AG08395 (cell line): Measurements from ENCODE around the gene CAMK2N1.
A peak's percentile ranks its signal among the peaks of the same experiment; 100 is the strongest.
"Not testable (repeated sequence)": the region's sequence is repeated elsewhere in the genome, so short reads cannot be mapped to it uniquely, and the experiment has no call there.

Experiments used
- DNase-seq: peaks from one replicate; pipeline ENCODE4 v3.0.0; 2012; ENCODE audit warnings: mixed read lengths, low spot score

CAMK2N1 gene

DNA sequence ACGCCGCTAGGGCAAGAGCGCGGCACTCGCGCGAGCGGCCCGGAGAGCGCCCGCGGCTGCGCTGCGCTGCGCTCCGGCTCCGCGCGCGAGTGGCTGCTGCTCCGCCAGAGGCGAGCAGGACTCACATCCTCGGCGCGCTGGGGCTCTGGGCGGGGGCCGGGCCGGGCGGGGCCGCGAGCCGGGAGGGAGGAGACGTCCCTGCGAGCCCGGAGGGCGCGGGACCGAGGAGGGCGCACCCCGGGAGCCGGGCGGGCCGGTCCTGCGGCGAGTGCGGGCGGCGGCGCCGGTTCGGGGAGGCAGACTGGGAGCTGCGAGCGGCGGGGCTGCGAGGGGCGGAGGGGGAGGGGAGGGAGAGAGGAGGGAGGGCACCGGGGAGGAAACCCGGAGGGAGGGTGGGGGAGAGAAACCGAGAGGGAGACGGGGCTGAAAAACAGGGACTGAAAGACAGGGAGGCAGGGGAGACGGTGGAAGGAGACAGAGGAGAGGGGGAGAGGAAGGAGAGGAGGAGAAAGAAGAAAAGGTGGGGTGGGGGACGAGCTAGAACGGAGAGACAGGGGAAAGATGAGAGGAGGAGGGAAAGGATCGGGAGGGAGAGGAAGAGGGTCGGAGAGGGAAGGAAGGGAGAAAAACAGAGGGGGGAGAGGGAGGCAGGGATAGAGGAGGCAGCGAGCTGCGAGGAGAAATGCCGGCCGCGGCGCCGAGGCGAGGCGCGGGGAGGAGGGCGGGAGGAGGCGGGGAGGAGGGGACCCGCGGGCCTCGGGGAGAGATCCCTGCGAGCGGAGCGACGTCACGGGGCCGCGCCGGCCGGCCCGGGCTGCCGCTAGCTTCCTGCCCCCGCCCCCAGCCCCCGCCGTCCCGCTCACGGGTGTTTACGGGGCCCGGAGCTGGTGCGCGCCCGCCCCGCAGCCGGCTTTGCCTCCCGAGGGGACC, at the start of gene CAMK2N1:
Gene CAMK2N1, minus strand, starts transcription at position 684 of the 930 bp plus-strand sequence. CDS start 831 bp downstream, outside the sequence.
- DNase-seq = peak; percentile 84

DNA sequence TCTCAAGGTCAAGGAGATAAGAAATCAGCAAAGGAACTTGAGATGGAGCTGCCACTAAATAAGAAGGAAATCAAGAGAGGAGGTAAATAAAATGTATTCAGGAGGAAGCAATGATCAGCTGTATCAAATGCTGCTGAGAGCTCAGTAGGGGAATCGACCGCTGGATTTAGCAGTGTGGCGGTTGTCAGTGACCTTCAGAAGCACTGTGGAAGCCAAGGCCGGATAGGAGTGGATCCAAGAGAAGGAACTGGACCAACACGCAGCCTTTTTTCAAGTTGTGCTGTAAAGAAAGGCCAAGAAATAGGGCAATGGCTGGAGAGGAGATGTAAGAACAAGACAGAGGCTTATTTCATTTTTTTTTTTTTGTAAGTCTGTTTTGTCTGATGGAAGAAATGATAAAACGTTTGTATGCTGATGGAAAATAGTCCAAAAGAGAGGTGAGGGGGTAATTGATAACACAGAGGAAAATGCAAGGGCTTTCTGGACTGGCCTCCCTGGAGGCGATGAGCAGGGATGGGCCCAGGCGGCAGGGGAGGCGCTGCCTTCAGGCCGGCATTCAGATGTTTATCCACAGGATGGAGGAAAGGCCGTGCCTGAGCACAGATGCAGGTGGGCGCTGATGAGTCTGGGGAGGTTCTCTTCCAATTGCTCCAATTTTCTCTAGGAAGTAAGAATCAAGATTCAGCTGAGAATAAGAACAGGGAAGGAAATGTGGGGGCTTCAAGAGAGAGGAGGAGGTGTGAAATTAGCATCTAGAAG, 48.8 kb upstream of the CAMK2N1 start:
- no peak for DNase-seq

DNA sequence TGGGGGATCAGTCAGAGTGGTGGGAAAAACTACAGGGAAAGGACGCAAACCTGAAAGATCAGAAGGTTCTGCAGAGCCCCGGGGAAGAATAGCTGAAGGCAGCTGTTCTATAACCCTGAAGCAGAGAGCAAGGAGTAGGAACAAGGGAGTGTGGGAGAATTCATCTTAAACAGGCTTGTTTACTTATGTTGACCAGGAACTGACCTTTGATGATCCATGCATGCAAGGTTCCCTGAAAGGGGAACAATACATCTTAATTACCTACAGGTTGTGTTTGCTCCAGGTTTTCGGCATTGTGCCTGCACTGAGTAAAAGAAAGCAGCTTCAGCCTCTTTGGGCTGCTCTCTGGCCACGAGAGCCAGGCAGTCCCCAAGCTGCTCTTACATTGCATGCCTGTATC, 47.6 kb upstream of the CAMK2N1 start:
- DNase-seq = no peak

DNA sequence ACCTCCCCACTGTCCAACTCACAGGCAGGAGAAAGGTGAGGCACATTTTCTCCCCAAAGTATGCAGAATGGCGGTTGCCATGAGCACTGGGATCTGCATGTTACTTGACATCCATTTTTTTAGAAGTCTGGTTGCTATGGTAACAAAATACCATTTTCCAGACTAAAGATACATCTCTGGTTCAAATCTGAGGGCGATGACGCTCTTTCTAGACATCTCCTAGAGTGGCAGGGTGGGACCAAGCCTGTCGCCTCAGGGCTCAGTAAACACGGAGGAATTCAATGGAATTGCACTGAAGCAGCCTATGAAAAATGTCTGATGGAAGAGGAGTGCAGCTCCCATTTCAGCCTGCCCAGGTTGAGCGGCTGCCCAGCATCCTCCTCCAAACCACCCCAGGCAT, 44.9 kb upstream of the CAMK2N1 start:
- no peak for DNase-seq

DNA sequence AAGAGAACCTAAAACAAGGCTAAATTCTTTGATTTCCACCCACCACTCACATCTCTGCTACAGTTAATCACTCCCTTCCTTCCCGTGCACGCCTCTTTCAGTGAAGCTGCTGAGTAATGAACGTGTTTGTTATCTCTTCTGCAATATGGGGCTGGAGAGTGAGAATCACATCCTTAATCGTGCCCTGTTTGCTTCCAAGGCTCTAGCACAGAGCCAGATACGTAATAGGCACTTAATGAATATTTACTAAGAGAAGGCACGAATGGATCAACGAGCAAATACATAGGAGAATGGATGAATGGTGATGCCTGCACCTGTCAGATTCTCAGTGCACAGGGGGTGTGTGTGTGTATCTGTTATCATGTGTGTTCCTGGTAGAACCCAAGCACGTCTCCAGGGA, 44.3 kb upstream of the CAMK2N1 start:
- DNase-seq = no peak

DNA sequence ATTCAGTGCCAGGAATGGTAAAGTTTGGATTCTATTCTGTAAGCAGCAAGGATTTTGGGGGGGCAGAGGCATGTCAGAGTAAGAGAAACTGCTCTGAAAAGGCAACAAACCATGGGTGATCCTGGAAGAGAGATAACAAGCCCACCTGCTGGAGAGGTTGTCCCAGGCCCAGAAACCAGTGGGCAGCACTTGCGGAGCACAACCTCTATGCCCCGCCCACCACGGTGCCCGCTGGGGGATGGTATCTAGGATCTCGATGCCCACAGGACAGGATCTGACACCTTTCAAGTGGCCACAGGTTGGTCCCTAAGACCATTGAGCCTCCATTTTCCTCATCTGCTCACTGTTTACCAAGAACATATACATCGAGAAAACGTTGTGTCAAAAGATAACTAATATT, 42.2 kb upstream of the CAMK2N1 start:
- no peak for DNase-seq

DNA sequence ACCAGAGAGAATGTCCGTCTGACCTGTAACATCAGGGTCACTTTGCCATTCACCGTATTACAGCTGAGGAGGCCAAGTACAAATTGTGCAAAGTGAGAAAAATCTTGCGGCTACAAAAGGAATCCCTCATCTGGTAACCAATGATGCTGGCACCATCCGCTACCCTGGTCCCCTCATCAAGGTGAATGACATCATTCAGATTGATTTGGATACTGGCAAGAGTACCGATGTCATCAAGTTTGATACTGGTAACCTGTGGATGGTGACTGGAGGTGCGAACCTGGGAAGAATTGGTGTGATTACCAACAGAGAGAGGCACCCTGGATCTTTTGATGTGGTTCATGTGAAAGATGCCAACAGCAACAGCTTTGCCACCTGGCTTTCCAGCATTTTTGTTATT, 40.3 kb upstream of the CAMK2N1 start:
- DNase-seq = no peak

DNA sequence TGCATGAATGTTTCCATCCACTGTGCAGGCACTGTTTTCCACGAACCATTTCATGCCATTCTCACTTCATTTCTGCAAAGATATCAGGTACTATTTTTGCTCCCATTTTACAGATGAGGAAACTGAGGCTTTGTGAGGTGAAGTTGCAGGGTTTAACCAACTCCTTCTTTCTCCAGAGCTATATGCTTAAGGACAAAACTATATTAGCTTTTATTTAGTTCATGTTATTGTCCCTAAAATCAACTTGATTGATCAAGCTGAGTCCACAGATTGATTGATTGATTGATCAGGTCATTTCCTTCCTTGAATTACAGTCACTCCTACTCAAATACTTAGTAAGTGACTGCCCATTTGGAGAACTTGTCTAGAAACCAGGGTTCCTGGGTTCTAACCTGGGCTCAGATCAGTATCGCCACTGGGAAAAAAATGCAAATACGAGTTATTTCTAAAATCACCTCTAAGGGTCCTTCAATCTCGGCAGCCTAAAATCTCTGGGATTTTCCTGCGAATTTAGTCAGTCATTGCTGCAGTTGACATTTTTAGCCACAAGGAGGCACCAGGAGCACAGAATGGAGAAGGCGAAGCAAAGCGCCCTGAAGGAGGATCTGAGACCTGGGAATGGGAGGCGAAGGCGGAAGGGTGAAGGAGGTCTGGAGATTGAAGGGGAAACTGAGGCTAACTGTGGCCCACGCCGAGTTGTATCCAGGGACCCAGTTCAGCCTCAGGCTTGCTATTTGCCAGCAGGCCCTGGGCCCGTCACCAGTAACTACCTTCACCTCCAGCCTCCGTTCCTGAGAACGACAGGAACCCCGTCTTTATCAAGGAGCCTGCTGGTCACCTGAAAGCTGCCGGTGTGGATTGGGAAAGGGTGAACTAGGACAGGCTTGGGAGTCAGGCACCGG, 36.2 kb upstream of the CAMK2N1 start:
- DNase-seq = peak; percentile 78

DNA sequence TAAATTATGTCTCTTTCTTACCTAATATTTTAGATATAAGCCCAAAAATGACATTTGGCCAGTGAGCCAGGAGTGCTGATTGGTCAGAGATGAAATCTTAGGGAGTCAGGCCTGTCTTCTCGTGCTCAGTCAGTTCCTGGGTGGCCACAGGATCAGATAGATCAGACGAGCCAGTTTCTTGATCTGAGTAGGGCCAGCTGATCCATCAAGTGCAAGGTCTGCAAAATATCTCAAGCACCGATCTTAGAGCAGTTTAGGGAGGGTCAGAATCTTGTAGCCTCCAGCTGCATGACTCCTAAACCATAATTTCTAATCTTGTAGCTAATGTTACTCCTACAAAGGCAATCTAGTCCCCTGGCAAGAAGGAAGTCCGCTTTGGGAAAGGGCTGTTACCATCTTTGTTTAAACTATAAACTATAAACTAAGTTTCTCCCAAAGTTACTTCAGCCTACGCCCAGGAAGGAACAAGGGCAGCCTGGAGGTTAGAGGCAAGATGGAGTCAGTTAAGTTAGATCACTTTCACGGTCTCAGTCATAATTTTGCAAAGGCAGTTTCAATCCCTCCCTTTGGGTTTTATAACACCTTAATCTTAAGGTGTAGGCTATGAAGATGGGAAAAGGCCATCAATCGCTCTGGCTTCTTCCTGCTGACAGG, 33.7 kb upstream of the CAMK2N1 start:
- DNase-seq = not testable (repeated sequence)

DNA sequence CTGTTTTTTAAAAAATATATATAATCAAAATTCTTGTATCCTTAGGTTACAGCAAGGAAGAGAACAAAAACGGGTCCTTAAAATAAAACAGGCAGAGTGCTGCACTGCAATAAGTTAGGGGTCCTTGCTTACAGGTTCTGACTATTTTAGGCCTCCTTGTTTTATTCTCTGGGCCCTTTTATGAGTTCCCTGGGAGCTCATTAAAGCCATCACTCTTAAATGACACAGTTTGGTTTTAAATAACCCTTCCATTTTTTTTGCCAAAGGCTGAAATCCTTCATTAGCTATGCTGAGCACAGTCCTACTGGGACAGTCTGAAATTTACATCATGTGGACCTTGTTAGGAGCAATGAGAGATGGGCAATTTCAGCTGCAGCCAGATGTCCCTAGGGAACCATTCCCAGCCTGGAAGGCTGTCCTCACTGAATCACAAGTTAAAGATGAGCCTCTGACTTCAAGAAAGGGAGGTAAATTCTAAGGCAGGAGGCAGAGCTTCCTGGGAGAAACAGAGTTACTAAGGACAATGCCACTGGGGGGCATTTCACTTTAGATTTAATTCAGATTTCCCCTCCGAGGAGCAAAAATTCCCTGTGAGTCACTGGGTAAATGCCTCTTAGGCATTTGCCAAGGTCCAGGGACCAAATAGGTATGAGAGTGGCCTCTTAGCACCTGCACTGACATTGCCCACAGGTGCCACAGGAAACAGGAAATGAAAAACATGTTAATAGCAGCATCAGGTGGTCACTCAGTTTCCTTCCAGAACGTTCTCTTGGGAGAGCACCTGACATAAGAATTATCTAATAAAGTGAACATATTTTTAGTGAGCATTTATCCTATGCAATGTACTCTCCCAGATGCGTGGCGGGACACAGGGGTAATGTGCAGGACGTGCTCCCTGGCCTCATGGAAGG, 25.8 kb upstream of the CAMK2N1 start:
- DNase-seq = peak; percentile 45

DNA sequence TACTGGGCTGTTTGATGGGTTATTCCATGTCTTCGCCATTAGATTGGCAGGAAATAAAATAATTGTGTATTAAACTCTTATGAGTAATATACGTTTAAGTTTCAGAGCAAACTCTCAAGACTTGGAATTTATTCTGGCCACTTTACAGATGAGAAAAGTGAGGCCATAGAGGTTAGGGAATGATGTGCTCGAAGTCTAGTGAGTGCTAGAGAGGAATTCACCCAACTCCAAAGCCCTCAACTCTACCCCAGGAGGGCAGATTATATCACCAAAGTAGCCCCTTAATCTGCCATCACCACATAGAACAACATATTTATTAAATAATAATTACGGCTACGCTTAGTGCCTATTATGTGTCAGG, 22.4 kb upstream of the CAMK2N1 start:
- DNase-seq = no peak

DNA sequence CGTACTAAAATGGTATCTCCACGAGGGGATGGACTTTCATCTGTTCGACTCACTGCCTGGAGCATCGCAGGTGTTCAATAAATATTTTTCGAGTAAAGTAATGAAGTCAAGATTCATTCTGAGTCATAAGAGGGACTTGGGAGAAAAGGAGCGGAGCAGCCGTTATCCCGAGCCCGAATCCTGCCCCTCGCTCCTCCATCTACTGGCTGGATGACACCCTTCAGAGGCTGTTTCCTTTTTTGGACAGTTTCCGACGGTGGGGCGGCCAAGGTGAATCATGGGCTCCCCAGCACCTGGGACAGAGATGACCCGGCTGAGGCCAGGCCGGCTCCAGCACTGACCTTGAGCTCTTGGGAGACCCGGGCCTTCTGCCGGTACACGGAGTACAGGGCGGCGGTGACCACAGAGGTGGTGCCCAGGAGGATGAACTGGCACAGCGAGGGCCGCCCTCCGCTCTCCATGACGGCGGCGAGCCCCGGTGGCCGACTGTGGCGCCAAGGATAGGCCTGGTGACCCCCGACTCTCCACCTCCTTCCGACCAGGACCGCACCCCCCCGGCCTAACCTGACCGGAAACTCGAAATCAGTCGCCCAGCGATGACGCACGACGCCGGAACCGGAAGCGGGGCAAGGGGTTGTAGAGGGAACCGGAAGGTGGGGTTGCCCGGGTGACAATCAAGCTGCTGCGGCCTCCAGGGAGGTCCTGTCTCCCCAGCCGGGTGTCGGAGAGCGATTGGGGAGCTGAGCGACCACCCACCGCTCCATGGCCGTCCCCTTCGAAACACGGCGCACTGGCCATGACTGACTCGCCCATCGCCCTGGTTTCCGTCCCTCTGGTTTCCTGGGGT, 21.8 kb upstream of the CAMK2N1 start, which contains the start of gene MUL1:
Gene MUL1, minus strand, starts transcription at position 588 of the 847 bp plus-strand sequence. Its CDS starts 127 bp downstream, at position 461.
- peak; percentile 98 for DNase-seq

DNA sequence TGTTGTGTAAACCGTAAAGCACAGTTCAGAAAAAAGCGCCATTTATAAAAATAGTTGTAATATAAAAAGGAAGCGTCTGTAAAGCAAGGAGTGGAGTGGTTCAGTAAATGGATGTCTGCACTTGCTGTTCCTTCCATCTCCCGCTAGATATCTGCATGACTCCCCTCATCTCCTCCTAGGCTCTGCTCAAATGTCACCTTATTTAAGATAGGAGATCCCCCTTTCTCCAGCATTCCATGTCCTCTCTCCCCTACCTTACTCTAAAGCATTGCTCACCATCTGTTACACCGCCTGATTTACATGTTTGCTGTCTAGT, 21.2 kb upstream of the CAMK2N1 start:
- DNase-seq = no peak

DNA sequence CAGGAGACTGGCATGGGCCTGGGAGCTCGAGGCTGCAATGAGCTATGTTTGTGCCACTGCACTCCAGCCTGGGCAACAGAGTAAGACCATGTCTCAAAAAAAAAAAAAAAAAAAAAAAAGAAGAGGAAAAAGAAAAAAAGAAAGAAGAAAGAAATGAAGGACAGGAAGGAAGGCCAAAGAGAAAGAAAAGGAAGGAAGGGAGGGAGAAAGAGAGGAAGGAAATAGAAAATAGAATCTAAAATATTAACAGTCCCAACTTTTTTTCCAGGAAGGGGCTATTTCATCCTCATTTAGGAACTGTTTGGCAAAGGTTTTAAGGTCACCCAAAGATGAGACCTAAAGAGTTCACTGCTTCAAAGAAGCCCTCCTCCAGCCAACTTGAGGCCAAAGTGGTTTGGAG, 19.5 kb upstream of the CAMK2N1 start:
- no peak for DNase-seq

DNA sequence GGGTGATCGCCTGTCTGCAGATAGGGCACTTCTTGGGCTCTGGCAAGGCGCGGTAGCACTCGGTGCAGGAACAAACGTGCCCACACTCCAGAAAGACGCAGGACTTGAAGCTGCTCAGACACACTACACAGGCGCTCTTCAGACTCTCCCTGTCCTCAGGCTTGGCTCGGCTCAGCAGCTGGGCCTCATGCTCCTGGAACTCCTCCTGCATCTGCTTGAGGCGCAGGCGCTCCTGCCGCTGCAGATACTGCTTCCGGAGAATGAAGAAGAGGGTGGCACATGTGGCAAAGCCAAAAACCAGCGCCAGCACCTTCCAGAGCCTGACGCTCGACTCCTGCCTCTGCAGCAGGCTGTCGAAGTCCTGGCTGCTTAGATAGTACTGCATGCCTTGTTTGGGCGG, 14.7 kb upstream of the CAMK2N1 start:
- no peak for DNase-seq

DNA sequence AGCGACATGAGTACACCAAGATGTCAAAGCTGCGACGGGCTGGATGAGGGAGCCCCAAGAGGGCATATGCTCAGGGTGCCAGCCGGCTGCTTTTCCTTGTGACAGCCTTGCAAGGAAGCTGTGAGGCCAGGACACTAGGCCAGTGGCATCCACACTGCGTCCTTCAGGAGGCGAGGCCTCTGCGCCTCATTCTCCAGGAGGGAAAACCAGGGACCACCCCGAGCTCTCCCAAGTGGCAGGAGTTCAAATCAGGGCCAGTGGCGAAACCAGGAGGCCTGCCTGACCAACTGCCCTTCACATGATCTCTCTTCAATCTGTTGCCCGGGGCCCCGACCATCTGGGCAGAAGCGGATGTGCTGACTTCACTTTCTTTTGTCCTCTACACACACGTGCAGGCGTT, 13.7 kb upstream of the CAMK2N1 start:
- no peak for DNase-seq

DNA sequence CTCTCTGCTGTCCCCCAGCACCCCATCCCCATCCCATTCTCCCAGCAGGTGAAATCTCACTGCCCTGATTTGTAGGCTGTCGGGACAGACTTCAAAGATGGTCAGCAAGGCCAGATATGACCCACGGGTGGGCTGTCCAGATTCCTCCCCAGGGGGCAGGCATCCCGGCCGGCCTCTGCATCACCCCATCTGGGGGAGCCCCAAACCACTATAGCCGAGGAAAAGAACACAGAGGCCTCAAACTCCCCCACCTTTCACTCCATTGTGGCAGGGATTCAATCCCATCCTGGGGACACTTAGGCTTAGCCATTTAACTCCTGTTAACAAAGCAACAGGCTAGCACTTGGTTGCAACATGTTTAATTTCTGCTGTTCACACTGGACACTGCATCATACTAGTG, 13.1 kb upstream of the CAMK2N1 start:
- DNase-seq = no peak

DNA sequence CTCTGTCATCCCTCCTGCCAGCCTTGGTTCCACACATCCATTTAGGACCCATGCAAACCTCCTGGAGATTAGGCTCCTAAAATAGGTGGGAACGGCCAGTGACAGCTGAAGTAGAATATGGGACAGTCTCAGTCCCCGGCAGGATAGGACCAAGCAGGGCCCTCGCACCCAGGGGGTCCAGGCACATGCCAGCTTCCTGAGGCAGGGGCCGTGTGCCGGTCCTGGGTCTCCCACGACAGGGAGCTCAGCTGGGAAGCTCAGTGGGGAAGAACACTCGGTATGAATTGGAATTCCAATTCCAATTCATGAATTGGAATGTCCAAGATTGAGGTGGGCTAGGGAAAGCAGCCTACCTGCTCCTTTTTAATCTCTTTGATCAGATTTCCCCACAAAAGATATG, 12.1 kb upstream of the CAMK2N1 start:
- DNase-seq = no peak

DNA sequence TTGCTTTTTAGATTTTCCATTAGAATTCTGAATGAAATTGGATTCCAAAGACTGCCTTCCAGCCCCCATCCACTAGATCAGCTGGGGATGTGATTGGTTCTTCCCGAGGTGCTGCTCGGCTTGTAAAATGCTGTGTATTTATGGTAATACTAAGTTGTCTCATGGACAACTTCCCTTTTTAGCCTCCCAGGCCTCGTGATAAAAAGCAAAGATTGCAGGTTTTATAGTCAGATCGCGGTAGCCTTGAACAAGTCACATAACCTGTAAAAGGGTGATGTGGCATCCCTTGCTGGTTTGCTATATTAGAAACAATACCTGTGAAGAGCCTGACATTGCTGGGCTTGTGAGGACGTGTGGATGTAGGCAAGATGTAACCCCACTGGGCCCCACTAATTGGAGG, 11.5 kb upstream of the CAMK2N1 start:
- DNase-seq = no peak
